Cardiac septum (tissue), 1 donor: ENCODE measurements around the gene HOXA13. TPM values are rescaled to one million over a fixed set of nuclear protein-coding genes. Genes with fewer than 3 reads are reported as not detected.

ENCODE experiments used
- DNase-seq: peaks from one replicate; pipeline ENCODE4 v3.0.0-alpha.2; 2020; ENCODE audit warnings: low spot score
- intact Hi-C: fragments of 100-400 bp; cut with DNase I; formaldehyde crosslinking; loops from one replicate; pipeline ENCODE4 v1.14.0; 2022
- total RNA-seq: library from RNA; stranded (reverse); fragmentation: NEBNext Ultra II Directional; extraction: Animal tissue kit (Norgen Biotek cat#: 25700); gene quantifications from one replicate; pipeline ENCODE4 v1.2.1, GENCODE V29; 2021
- donor health status: DM: no; HTN: no; CAD: no.

HOXA13 gene
- total RNA-seq, 1 donor from 2014 or later = not detected

GRCh38 chr7:27197137-27198042, 2.5 kb downstream of the HOXA13 start:
- DNase-seq = no peak

GRCh38 chr7:27196287-27196767, 3.6 kb downstream of the HOXA13 start:
- intact Hi-C loops = loop anchor here (5.0 to 10.0 kb wide), 3 partner anchors 726 to 898 kb away; no protein-coding TSS in a partner anchor
- peak; percentile 86 for DNase-seq

More at GRCh38 chr7:27197137-27198042, 2.5 kb downstream of the HOXA13 start:
- intact Hi-C loops = loop anchor here (5.0 to 10.0 kb wide), 3 partner anchors 725 to 897 kb away; no protein-coding TSS in a partner anchor

GRCh38 chr7:27194686-27195379, 5.1 kb downstream of the HOXA13 start:
- DNase-seq = no peak

GRCh38 chr7:27194002-27194352, 5.9 kb downstream of the HOXA13 start:
- DNase-seq = no peak
- intact Hi-C loops = loop anchor here (10.0 kb wide), 1 partner anchor 901 kb away; no protein-coding TSS in a partner anchor

More at GRCh38 chr7:27194686-27195379, 5.1 kb downstream of the HOXA13 start:
- intact Hi-C loops = loop anchor here (5.0 to 10.0 kb wide), 3 partner anchors 727 to 900 kb away; no protein-coding TSS in a partner anchor

GRCh38 chr7:27193335-27194001, 6.4 kb downstream of the HOXA13 start:
- intact Hi-C loops = loop anchor here (10.0 kb wide), 1 partner anchor 901 kb away; no protein-coding TSS in a partner anchor
- no peak for DNase-seq

GRCh38 chr7:27192546-27193334, 7.2 kb downstream of the HOXA13 start:
- peak; percentile 69 for DNase-seq
- intact Hi-C loops = loop anchor here (10.0 kb wide), 1 partner anchor 902 kb away; no protein-coding TSS in a partner anchor

- peak; percentile 72 for DNase-seq
- intact Hi-C loops = loop anchor here (10.0 kb wide), 1 partner anchor 903 kb away; no protein-coding TSS in a partner anchor
Observed at GRCh38 chr7:27191833-27192545, 7.9 kb downstream of the HOXA13 start.

- peak; percentile 33 for DNase-seq
- intact Hi-C loops = loop anchor here (10.0 kb wide), 1 partner anchor 904 kb away; no protein-coding TSS in a partner anchor
Observed at GRCh38 chr7:27191161-27191731, 8.6 kb downstream of the HOXA13 start.

GRCh38 chr7:27189997-27190748, 9.7 kb downstream of the HOXA13 start:
- peak; percentile 50 for DNase-seq
- intact Hi-C loops = loop anchor here (10.0 kb wide), 1 partner anchor 905 kb away; no protein-coding TSS in a partner anchor

- peak; percentile 43 for DNase-seq
- intact Hi-C loops = no loop called here
Observed at GRCh38 chr7:27189295-27189996, 10.4 kb downstream of the HOXA13 start.

- DNase-seq = peak; percentile 76
- intact Hi-C loops = no loop called here
Observed at GRCh38 chr7:27188386-27189294, 11.3 kb downstream of the HOXA13 start.

GRCh38 chr7:27187475-27188385, 12.2 kb downstream of the HOXA13 start:
- intact Hi-C loops = no loop called here
- peak; percentile 74 for DNase-seq

GRCh38 chr7:27186668-27187474, 13.0 kb downstream of the HOXA13 start:
- DNase-seq = no peak
- intact Hi-C loops = no loop called here
